Uterus (tissue), 2 donors: Measurements from ENCODE around the gene HPSE2.

Experiments
- POLR2A ChIP-seq, 2 donors: fragments of 450-650 bp; IDR thresholded peaks; one replicate each; pipeline ENCODE4 v1.6.1; 2016; ENCODE audit warnings: antibody characterized with exemption in 2 of 2, mild to moderate bottlenecking in 1 of 2, moderate library complexity in 1 of 2
- TF ChIP-seq, protein P1 (sequence below), 4 experiments: fragments of 200-600 bp in 2 of 4; fragments of 450-650 bp in 2 of 4; sonication (generic) in 2 of 4; IDR thresholded peaks; one replicate each; pipeline ENCODE4 v1.5.1; 2016 to 2019; ENCODE audit warnings: antibody characterized with exemption in 4 of 4, mild to moderate bottlenecking in 2 of 4, moderate library complexity in 1 of 4

DNA sequence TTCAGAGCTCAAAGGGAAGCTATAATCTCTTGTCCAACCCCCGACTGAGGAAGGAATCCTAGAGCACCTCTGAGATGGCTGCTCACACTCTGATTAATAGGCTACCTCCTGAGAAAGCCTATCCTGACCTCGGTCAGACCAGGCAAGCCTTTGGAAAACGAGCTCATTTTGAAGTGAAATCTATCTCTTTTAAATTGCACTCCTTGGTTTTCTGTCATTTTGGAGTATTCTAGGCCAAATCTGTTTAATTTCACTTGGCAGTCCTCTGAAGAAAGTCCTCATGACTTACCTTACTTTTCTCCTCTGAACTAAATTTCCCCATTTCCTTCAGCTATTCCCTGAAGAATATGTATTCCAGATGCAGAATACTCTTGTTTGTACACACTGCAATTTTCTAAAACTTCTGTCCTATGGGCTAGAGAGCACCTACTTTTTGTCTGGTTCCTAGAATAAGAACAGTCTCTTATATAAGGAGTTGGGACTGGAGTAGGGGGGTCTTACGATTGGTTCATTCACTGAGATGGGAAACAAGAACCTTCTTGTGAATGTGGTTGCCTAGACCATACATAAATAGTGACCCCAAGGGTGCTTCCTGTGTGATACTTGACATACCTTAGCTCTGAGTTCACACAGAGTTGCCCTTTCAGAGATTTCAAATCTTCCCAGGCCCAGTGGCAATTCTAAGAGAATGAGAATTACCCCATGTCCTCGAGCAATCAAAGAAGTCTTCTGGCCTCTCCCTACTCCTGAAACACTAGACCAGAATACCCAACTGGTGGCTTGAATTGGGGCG is 757.0 kb downstream of the HPSE2 start:
- TF ChIP-seq, protein P1, sequence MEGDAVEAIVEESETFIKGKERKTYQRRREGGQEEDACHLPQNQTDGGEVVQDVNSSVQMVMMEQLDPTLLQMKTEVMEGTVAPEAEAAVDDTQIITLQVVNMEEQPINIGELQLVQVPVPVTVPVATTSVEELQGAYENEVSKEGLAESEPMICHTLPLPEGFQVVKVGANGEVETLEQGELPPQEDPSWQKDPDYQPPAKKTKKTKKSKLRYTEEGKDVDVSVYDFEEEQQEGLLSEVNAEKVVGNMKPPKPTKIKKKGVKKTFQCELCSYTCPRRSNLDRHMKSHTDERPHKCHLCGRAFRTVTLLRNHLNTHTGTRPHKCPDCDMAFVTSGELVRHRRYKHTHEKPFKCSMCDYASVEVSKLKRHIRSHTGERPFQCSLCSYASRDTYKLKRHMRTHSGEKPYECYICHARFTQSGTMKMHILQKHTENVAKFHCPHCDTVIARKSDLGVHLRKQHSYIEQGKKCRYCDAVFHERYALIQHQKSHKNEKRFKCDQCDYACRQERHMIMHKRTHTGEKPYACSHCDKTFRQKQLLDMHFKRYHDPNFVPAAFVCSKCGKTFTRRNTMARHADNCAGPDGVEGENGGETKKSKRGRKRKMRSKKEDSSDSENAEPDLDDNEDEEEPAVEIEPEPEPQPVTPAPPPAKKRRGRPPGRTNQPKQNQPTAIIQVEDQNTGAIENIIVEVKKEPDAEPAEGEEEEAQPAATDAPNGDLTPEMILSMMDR (IDR thresholded peaks at IDR 0.05): no peak
- TF ChIP-seq POLR2A (IDR thresholded peaks at IDR 0.05): no peak
